Stimulated activated CD8-positive, alpha-beta memory T cell treated with anti-CD3 and anti-CD28 coated beads, Interleukin-12 subunit alpha, Interleukin-12 subunit beta, amount 100 ng/mL, for 24 hours (primary cell): ENCODE results near the gene MMEL1.
"Not testable (repeated sequence)": the region's sequence is repeated elsewhere in the genome, so short reads cannot be mapped to it uniquely, and the experiment has no call there.

Experiments used
- DNase-seq: peaks from one replicate; pipeline ENCODE4 v3.0.0-alpha.2; 2020; ENCODE audit errors: extremely low read depth

The MMEL1 gene

DNA sequence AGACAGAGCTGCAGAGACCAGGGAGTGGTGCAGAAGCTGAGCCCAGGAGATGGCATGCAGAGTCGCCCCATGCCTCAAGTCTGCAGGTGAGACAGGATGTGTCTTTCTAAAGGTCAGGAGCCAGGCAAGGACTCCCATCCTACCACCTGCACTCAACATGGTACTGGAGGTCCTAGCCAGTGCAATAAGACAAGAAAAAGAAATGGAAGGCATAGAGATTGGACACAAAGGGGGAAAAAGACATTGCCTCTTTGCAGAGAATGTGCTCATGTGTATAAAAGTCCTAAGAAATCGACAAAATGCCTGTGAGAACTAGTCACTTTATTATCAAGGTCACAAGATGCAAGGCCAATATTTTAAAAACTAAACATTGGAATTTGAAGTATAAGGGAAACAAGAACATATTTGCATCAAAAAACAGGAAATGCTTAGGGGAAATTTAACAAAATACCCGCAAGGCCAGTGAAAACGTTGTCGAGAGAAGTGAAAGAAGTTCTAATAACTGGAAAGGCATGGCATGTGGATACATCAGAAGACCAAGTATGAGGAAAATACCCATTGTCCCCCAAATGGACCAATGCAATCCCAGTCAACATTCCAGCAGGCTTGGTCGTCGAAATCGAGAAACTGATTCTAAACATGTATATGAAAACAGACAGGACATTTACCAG lies 59.4 kb downstream of the MMEL1 start:
- DNase-seq = no peak

- no peak for DNase-seq
Measured at GRCh38 chr1:2571348-2571747, 61.5 kb downstream of the MMEL1 start.

DNA sequence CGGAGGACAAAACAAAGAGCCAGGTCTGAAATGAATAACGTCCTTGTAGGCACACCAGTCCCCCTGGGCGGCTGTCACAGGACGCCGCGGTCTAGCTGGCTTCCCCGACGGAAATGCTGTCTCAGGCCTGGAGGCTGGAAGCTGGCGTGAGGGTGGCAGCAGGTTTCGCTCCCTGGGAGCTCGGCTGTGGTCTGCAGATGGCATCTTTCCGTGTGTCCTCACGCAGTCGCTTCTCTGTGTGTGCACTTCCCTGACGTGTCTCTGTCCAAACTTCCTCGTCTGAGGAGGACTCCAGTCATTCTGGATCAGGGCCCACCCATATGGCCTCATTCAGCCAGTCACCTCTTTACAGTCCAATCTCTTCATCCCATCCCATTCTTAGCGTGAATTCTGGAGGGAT lies 62.5 kb downstream of the MMEL1 start:
- no peak for DNase-seq

DNA sequence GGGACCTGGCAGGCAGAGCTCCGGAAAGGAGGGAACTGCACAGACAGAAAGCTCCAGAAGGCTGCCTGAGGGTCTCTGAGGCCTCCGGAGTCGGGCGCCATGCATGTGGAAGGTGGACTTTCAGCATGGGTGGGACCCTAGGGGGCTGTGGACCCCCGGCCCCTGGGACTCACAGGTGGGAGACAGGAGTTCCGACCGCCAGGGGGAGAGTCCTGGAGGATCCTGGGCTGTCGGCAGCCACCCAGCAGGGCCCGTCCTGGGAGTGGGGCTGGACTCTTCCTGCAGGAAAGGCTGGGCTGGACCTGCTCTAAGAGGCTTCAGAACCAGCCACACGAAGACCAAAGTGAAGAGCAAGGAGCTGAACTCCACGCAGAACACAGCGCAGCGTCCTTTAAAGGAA lies 63.1 kb downstream of the MMEL1 start:
- DNase-seq = not testable (repeated sequence)

DNA sequence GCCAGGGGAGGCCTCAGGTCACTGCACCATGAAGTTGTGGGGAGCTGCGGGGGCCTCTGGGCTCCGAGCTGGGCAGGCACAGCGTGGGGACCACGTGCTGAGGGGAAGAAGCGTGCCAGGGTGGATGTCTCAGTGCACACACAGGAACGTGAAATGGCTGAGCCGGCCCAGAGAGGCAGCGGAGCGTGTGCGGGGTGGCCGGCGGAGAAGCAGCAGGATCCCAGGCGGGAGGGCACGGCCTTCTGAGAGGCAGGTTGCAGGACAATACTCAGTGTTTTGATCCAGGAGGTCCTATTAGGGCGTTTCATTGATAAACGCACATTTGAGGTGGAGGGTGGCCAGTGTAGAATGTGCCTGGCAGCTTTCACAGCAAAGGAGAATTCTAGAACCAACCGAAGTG lies 63.8 kb downstream of the MMEL1 start:
- no peak for DNase-seq

GRCh38 chr1:2568187-2568816 lies 64.5 kb downstream of the MMEL1 start:
- not testable (repeated sequence) for DNase-seq

DNA sequence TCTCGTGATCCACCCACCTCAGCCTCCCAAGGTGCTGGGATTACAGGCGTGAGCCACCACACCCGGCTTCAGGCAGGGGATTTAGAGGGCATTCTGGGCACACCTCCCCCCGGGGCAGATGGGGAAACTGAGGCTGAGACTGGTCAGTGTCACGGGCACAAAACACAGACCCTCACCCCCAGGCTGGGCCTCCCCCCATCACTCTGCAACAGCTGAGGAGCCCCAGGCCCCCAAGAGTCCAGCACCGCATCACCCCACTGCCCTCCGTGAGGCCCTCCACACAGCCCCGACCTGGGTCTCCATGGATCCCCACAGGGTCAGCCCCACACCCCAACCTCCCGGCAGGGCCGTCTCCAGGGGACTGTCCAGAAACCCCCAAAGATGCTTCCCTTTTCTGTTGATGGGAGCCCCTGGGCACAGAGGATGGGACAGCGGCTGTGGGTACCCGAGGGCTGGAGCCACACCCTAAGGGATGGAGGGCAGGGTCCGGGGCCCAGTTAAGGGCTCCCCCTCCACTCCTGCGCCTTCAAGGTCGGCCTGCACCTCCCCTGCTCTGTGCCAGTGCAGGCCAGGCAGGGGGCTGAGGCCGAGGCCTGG lies 65.6 kb downstream of the MMEL1 start:
- no peak for DNase-seq

GRCh38 chr1:2566101-2567045 lies 66.4 kb downstream of the MMEL1 start:
- no peak for DNase-seq

- DNase-seq = no peak
Measured at GRCh38 chr1:2564815-2565374, 67.9 kb downstream of the MMEL1 start.

DNA sequence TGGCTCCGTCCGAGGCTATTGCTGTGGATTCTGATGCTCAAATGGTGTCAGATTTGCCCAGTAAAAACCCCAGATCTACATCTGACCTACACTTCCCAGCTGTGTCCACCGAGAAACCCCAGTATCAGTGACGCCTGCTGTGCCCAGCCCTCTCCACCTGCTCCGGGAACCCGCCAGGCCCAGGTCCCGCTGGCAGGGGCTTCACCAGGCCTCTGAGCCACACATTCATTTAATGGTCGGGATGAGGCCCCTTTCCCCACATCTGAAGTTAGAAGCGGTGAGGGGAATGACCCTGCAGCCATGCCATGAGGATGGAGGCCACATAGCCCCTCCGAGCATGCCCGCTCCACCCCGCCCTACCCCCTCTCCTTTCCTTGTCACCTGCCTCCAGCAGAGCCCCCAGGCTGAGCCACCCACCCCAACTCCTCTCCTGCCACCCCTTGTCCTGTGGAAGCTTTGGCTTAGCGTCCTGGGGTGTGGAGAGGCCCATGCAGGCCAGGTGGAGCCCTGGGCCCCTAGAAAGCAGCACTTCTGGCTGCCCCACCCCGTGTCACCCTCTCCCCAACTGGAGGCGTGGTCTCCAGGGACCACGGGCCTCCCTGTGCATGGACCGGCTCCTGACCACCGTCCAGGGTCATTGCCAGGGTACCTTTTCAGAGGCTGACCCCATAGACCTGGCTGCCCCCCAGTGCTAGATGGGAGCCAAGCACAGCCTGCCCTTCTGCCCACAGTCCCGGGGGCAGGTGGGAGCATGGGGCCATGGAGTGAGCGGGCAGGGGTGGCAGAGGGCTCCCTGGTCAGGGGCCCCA lies 68.6 kb downstream of the MMEL1 start:
- DNase-seq = no peak

GRCh38 chr1:2563205-2563604 lies 69.6 kb downstream of the MMEL1 start:
- DNase-seq = no peak

DNA sequence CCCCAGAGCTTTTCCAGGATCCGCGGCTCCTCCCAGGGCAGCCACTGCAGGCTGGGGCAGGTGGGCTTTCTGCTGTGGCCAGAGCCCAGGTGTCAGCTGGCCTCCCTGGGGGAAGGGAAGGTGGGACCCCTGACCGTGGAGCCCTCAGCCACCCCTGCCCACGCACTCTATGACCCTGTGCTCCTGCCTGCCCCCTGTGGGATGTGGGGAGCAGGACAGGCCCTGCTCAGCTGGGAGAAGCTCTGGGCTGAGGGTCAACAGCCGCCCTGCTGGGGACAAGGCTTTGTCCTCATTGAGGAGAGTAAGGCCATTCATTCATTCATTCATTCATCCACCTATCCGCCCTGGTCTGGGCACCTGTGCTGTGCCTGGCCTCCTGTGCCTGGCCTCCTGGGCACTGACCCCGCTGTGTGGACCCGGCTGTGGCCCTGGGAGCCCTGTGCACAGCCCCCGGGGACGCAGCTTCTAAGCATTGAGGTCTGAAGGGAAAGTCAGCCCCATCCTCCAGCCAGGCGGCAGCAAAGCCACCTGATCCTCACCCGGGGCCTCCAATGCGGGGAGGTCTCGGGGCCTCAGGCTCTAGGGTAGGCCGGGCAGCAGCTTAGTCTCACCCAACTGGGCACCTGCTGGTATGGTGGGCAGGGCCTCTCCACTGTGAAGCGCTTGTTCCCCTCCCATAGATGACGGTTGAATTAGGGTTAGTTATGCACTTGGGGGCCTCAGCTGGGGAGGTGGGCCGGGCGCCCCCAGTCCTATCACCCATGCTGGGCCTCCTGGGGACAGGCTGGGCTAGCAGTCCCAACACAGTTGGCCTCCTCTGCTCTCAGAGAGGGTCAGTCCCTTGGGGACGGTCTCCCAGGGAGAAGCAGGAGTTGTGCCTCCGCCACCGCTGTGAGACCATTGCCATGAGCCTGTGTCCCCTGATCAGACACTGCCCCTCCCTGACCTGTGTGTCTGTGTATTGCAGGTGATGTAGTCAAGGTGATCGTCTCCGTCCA lies 70.6 kb downstream of the MMEL1 start:
- DNase-seq = no peak

- no peak for DNase-seq
Measured at GRCh38 chr1:2561446-2561845, 71.4 kb downstream of the MMEL1 start.

GRCh38 chr1:2560299-2561073 lies 72.3 kb downstream of the MMEL1 start:
- DNase-seq = no peak

- no peak for DNase-seq
Measured at GRCh38 chr1:2559509-2560298, 73.1 kb downstream of the MMEL1 start.

- DNase-seq = no peak
Measured at GRCh38 chr1:2558861-2559260, 74.0 kb downstream of the MMEL1 start.

DNA sequence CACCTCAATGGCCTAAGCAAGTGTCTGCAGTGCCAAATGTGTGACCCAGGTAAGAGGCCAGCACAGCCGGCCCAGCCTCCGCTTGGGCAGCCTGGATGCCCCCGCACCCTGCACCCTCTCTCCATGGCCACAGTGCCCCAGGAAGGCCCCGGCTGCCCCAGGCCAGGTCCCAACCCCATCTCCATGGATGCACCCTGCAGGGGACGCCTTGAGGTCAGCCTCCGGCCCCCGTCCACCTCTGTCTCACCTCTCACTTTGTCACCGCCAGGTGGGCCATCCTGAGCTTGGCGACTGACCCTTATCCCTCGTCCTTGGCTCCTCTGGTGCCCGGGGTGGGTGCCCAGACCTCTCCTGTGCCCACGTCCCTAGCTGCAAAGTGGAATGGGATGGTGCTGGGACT lies 74.4 kb downstream of the MMEL1 start:
- DNase-seq = no peak
